ENCODE measurements around the gene HCK.

Gene HCK

GRCh38 chr20:32068174-32068573 is 16.1 kb downstream of the HCK start:
- no peak for TF ChIP-seq CTCF (conservative IDR thresholded peaks at IDR 0.05; ENCODE audit: control insufficient read depth, insufficient read depth, low read depth, low read length)
- no peak overlapping the region for H3K4me3 ChIP-seq (ENCODE audit: control insufficient read depth, low read depth, low read length)
- no peak for DNase-seq (ENCODE audit: low read depth)

GRCh38 chr20:32069711-32070110 is 17.7 kb downstream of the HCK start:
- no peak for DNase-seq (ENCODE audit: low read depth)
- no peak overlapping the region for H3K4me3 ChIP-seq (ENCODE audit: control insufficient read depth, low read depth, low read length)

GRCh38 chr20:32070282-32070681 is 18.2 kb downstream of the HCK start:
- TF ChIP-seq CTCF (conservative IDR thresholded peaks at IDR 0.05; ENCODE audit: control insufficient read depth, insufficient read depth, low read depth, low read length) = no peak
- H3K4me3 ChIP-seq (ENCODE audit: control insufficient read depth, low read depth, low read length) = no peak overlapping the region
- no peak for DNase-seq (ENCODE audit: low read depth)

More at GRCh38 chr20:32069711-32070110, 17.7 kb downstream of the HCK start:
- no peak for TF ChIP-seq CTCF (conservative IDR thresholded peaks at IDR 0.05; ENCODE audit: control insufficient read depth, insufficient read depth, low read depth, low read length)

GRCh38 chr20:32070690-32071213 is 18.7 kb downstream of the HCK start:
- no peak for TF ChIP-seq CTCF (conservative IDR thresholded peaks at IDR 0.05; ENCODE audit: control insufficient read depth, insufficient read depth, low read depth, low read length)
- no peak overlapping the region for H3K4me3 ChIP-seq (ENCODE audit: control insufficient read depth, low read depth, low read length)
- DNase-seq (ENCODE audit: low read depth) = no peak

GRCh38 chr20:32071395-32072167 is 19.5 kb downstream of the HCK start:
- DNase-seq (ENCODE audit: low read depth) = no peak
- TF ChIP-seq CTCF (conservative IDR thresholded peaks at IDR 0.05; ENCODE audit: control insufficient read depth, insufficient read depth, low read depth, low read length) = no peak

GRCh38 chr20:32072168-32072750 is 20.2 kb downstream of the HCK start:
- no peak overlapping the region for H3K4me3 ChIP-seq (ENCODE audit: control insufficient read depth, low read depth, low read length)
- no peak for DNase-seq (ENCODE audit: low read depth)
- TF ChIP-seq CTCF (conservative IDR thresholded peaks at IDR 0.05; ENCODE audit: control insufficient read depth, insufficient read depth, low read depth, low read length) = no peak

More at GRCh38 chr20:32071395-32072167, 19.5 kb downstream of the HCK start:
- H3K4me3 ChIP-seq (ENCODE audit: control insufficient read depth, low read depth, low read length) = no peak overlapping the region
